ENCODE results near the gene TSPAN18.

Gene TSPAN18

GRCh38 chr11:44779736-44780520, 53.2 kb downstream of the TSPAN18 start:
- no peak for DNase-seq

GRCh38 chr11:44780940-44781631, 54.3 kb downstream of the TSPAN18 start:
- DNase-seq, result no peak

- DNase-seq, result no peak
These were observed 54.9 kb downstream of the TSPAN18 start for GRCh38 chr11:44781655-44782054.

GRCh38 chr11:44782478-44782877, 55.7 kb downstream of the TSPAN18 start:
- DNase-seq, result no peak

GRCh38 chr11:44784436-44784760, 57.6 kb downstream of the TSPAN18 start:
- DNase-seq, result no peak

- DNase-seq, result no peak
These were observed 58.1 kb downstream of the TSPAN18 start for GRCh38 chr11:44784851-44785250.

- no peak for DNase-seq
These were observed 59.3 kb downstream of the TSPAN18 start for GRCh38 chr11:44785856-44786607.

GRCh38 chr11:44787070-44787469, 60.3 kb downstream of the TSPAN18 start:
- no peak for DNase-seq

GRCh38 chr11:44787981-44788380, 61.2 kb downstream of the TSPAN18 start:
- no peak for DNase-seq

- no peak for DNase-seq
These were observed 61.9 kb downstream of the TSPAN18 start for GRCh38 chr11:44788536-44789261.

- no peak for DNase-seq
These were observed 62.7 kb downstream of the TSPAN18 start for GRCh38 chr11:44789496-44789895.

GRCh38 chr11:44790211-44790610, 63.4 kb downstream of the TSPAN18 start:
- DNase-seq, result no peak

- DNase-seq, result no peak
These were observed 64.7 kb downstream of the TSPAN18 start for GRCh38 chr11:44791316-44791925.

GRCh38 chr11:44792171-44792570, 65.4 kb downstream of the TSPAN18 start:
- no peak for DNase-seq

GRCh38 chr11:44793350-44794090, 66.8 kb downstream of the TSPAN18 start:
- no peak for DNase-seq

GRCh38 chr11:44795803-44796535, 69.2 kb downstream of the TSPAN18 start:
- DNase-seq, result no peak

- no peak for DNase-seq
These were observed 70.3 kb downstream of the TSPAN18 start for GRCh38 chr11:44797051-44797450.

- DNase-seq, result no peak
These were observed 71.3 kb downstream of the TSPAN18 start for GRCh38 chr11:44797886-44798606.

- DNase-seq, result no peak
These were observed 71.8 kb downstream of the TSPAN18 start for GRCh38 chr11:44798607-44798972.

GRCh38 chr11:44799012-44799411, 72.2 kb downstream of the TSPAN18 start:
- no peak for DNase-seq

- no peak for DNase-seq
These were observed 75.6 kb downstream of the TSPAN18 start for GRCh38 chr11:44802347-44802746.

Data from NCI-H2081 (cell line).